Bone marrow (tissue), 2 donors: ENCODE data around the gene RNF138.
"Not testable (repeated sequence)": the region's sequence is repeated elsewhere in the genome, so short reads cannot be mapped to it uniquely, and the experiment has no call there.

ENCODE experiments used
- DNase-seq, 2 donors: peaks; one replicate each; lab custom pipeline; 2025; lab: John Stamatoyannopoulos, UW

RNF138 gene, protein sequence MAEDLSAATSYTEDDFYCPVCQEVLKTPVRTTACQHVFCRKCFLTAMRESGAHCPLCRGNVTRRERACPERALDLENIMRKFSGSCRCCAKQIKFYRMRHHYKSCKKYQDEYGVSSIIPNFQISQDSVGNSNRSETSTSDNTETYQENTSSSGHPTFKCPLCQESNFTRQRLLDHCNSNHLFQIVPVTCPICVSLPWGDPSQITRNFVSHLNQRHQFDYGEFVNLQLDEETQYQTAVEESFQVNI

DNA sequence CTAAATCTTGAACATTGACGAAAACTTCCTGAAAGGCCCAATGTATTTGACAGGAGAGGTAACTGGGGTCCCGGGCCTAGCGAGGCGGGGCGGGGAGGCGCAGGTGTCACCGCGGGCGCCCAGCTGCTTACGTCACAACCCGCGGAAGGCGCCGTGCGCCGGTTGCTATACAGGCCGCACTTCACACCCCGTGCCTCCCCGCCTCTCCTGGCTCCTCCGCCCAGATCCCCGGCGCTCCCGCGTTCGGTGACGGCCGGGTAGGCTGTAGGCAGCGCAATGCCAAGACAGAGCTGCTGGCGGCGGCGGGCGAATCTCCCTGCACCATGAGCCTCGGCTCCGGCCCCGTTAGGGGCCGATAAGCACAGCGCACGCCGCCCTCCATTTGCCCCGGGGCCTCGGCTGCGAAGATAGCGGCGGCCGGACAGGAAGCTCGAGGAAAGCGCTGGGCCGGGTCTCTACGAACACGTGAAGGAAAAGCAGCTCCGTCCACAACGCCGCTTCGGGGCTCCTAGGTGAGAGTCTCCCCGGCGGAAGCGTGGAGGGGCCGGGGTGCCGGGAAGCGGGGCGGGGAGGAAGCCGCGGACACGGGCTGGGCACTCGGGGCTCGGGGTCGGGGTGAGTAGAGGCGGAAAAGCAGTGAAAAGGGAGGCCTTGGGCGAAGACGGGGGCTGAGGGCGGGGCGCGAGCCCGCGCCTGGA, at the start of gene RNF138:
TSS of gene RNF138 (plus strand) at position 151 of the 698 bp plus-strand sequence. CDS start 903 bp downstream, outside the sequence.
- peak; percentile 68 to 88 for DNase-seq

GRCh38 chr18:32042337-32042736, 49.3 kb upstream of the RNF138 start:
- DNase-seq: peak in 1 of 2 donors; percentile 65

DNA sequence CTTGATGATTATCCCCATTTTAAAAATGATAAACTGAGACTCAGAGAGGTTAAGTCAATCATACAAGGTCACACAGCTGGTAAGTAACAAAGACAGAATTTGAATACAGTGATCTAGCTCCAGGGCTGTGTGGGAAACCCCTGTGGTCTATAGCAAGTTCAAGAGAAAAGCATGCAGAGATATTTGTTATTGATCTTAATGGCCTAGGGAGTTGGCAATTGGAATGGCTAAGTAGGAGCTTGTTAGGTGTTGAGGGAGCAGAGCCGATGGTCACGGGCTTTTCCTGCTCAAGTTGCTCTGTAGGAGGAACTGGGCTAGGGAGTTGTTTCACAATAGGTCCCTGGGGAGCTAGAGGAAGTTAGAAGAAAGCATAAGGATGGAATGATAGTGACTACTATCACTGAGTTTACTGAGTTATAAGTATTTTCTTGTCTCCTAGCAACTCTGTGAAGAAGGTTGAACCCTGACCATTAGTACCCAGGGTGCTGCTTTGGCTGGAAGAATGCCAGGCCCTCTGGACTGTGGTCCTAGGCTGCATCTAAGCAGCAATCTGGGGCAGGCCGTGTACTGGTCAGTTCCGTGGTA, 43.1 kb upstream of the RNF138 start:
- peak in 1 of 2 donors; percentile 38 for DNase-seq

DNA sequence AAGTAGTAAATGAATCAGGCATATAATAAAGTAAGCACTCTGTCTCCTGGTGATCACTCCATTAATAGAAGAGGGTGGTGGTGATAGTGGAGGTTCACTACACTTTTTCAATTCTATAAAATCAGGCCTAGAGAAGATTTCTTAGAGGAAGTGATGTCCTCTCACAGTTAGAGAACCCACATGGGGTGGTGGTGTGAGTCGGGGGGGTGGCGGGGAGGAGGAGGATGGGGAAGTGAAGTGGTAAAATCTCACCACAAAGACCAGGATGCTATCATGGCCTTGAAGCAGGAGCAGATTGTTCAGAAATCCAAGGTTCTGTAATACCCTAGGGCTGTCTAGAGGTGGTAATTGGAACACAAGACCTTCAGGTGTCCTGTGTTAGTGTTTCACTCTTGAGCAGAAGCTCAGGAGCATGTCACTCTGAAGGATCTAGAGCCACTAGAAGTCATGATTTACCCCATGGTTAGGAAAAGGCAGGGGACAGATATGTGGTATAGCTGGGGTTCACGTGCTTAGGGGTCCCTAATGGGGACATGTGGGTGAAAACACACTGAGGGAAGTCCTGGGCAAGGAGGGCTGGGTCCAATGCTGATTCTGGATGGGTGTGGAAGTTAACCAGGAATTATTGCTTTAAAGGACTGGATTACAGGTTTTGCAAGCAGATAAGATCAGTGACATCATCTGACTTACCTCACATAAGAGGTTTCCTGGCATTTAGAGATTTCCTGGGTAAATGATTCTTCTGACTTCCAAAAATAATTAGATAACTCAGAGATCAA, 42.1 kb upstream of the RNF138 start:
- peak; percentile 8 to 65 for DNase-seq

DNA sequence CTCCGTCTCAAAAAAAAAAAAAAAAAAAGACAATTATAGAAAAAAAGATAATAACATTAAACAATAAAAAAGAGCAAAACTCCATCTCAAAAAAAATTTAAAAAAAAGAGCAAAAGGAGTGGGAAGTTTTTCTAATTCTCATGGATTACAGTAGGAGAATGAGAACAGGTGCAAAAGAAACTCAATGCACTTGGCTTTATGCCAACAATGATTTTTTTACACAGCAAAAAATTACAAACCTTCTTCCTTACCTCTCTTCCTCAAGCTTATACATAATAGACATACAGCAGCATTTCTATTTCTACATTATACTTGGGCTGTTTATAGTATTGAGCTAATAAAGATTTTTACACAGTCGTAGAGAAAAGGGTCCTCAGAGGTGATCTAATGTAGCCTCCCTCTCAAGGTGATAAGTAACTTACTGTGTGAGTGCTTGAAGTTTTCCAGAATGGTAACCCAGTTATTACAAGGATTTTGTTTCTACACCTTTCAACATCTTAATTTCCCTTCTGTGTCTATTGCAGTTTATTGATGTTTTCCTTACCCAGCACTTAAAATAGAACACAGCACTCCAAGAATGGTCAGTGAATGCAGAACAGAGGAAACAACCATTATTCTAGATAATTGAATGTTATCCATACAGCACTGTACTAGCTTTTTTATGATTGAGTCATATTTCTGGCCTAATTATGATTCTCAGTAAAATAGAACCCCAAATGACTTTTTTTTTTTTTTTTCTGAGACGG, 34.9 kb upstream of the RNF138 start:
- no peak for DNase-seq

DNA sequence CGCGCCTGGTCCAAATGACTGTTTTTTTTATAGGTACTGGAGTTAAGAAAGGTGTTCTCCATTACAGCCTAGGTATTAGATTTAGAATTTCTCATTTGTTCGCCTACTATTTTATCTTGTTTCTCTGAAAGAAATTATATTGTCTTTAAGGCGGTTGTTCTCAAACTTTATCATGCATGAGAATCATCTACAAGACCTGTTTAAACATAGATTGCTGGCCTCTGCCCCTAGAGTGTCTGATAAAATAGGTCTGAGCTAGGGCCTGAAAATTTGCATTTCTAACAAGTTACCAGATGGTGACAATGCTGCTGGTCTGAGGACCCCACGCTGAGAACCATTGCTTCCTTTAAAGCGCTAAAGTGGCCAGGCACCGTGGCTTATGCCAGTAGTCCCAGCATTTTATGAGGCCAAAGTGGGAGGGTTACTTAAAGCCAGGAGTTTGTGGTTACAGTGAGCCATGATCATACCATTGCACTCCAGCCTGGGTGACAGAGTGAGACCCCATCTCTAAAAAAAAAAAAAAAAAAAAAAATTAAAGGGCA, 34.0 kb upstream of the RNF138 start:
- no peak for DNase-seq

DNA sequence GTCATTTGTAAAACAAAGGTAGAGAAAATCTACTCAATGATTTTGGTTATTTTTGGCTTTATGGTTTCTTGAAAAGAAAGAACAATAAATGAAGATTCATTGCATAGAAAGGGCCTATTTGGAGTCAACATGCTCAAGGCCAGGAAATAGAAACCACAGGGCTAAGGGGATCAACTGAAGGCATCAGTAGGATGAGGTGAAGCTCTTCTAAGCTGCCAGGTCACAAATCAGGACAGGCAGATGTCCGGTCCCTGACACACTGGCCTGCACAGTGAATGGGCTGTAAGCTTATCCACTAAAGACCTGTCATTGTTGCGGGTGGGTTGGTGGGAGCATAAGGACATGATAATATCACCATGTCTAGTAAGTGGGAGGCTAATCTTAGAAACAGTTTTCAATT, 31.6 kb upstream of the RNF138 start:
- no peak for DNase-seq

DNA sequence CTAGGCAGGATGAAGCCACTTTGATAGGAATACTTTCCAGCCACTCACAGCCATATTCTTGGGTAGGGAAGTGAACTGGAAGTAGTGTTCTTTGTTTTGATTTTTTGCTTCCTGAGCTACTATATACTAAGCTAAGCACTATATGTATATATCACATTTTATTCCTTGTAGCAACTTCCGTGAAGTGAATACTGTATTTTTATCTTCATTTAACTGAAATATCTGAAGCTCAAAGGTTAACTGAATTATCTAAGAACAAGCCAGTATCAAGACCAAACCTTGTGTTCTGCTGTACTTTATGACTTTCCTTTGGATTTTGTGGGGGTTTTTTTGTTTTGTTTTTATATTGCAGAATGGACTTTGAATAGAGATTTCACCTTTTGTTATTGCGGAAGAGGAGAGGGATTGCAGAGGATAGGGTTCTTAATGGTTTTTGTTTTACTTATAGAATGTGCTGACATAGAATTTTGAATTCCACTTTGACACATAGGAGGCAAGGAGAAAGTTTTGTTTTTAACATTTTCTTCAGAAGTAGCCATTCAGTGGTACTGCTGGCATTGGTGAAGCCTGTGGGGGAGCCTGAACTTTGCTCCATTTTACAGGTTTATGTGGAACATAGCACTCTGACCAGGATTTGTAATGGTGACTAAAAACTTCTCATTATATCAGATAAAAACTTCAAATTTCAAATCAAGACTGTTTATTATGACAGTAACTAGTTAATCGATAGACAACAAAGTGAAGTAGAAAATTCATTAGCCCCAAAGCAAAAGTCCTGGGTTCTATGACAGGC, 24.1 kb upstream of the RNF138 start:
- DNase-seq: no peak

GRCh38 chr18:32072321-32072720, 19.4 kb upstream of the RNF138 start:
- DNase-seq: peak in 1 of 2 donors; percentile 47

GRCh38 chr18:32074206-32074605, 17.5 kb upstream of the RNF138 start:
- DNase-seq: no peak

- DNase-seq: no peak
These were observed 12.8 kb upstream of the RNF138 start for GRCh38 chr18:32078845-32079244.

GRCh38 chr18:32081881-32082280, 9.8 kb upstream of the RNF138 start:
- no peak for DNase-seq

GRCh38 chr18:32083781-32084180, 7.9 kb upstream of the RNF138 start:
- no peak for DNase-seq

DNA sequence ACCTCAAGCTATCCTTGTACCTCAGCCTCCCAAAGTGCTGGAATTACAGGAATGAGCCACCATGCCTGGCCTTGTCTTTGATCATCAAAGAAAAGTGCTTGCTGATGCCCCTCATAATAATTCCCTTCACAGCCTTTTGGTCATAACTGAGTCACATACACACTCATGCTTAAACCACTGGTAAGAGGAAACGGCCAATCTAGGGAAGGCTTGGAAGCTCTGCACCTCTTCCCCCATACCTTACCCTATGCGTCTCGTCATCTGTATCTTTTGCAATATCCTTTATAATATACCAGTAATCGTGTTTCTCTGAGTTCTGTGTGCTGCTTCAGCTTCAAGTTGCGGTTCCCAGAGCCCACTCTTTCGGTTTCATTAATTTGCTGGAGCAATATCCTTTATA, 4.8 kb upstream of the RNF138 start:
- DNase-seq: no peak

DNA sequence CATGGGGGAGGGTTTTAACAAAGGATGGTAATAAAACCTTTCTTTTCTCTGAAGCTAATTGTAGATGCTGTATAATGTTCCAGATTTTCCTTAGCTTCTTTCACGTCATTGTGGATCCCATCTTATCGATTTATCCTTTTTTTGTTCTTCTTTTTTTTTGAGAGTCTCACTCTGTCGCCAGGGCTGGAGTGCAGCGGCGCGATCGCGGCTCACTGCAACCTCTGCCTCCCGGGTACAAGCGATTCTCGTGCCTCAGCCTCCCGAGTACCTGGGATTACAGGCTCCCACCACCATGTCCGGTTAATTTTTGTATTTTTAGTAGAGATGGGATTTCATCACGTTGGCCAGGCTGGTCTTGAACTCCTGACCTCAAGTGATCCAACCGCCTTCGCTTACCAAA, 843 bp upstream of the RNF138 start:
- not testable (repeated sequence) for DNase-seq

DNA sequence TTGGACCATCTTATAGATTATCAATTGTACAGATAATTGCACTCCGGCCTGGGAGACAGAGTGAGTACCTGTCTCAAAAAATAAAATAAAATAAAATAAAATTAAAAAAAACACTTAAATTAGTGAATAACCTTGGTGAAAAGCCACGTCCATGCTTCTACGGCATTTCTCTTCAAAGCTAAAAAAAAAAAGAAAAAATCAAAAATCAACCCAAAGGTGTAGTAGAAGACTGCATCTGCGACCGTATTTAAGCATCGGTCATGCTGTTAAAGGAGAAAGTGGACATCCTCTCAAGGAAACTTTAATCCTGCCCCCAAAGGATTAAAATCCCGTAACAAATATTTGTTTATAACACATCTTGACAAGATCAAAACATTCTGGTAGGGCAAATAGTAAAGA, 350 bp upstream of the RNF138 start:
- no peak for DNase-seq

DNA sequence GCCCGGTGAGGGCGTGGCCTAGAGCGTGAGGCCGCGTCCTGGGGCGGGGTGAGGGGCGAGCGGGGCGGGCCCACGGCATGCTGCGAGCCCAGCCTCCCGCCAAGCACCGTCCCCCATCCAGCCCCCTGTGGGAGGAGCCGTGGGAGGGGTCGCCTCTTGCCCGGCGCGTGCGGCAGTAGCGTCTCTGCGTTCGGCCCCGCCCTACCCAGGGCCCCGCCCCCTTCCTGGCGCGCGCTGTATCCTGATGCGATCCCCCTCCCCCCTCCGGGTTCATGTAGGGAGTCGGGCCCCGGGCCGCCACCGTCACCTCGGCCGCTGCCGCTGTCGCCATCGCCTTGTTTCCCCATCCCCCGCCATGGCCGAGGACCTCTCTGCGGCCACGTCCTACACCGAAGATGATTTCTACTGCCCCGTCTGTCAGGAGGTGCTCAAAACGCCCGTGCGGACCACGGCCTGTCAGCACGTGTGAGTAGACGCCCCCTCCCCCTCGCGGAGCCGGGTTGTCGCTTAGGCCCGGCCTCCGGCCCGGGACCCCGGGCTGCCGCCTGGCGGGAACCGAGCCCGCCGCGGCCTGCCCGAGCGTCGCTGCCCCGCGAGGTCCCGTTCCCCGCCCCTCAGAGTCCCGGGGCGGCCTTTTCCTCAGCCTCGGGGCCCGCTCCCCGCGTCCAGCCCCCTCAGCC, 888 bp downstream of the RNF138 start:
- DNase-seq: peak; percentile 94 to 95

GRCh38 chr18:32093102-32093511, 1.4 kb downstream of the RNF138 start:
- peak; percentile 50 to 57 for DNase-seq

DNA sequence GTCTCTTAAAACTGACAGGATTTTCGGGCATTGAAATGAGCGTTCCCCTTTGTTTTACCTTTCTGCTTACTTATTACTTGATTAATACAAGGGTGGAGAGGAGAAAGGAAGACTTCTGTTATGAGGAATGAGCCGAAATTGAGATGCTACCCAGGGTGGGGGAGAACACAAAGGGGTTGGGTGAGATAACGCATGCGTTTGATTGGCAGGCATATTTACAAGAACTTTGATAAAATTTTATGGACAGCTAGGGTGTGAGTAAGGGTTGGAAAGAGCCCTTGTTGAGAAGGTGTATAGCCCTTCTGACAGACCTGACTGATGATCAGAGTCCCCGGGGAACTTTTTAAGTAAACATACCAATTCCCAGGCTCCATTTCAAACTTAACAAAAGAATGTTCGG, 1.8 kb downstream of the RNF138 start:
- no peak for DNase-seq
